ENCODE results near the gene GUCY1A2. TPM values are rescaled to one million over a fixed set of nuclear protein-coding genes. Genes with fewer than 3 reads are reported as not detected.

The GUCY1A2 gene
- total RNA-seq, 4 donors from 2014 or later, result 0.19 to 2.1 (median 0.86) TPM

GRCh38 chr11:106872246-106872645, 146.0 kb downstream of the GUCY1A2 start:
- H3K36me3 ChIP-seq, result no peaks in the 10 kb centered on the region
- no peak overlapping the region for H3K27ac ChIP-seq
- DNase-seq, result no peak
- H3K4me3 ChIP-seq, result no peak overlapping the region
- no peaks in the 10 kb centered on the region for H3K27me3 ChIP-seq
- no peaks in the 10 kb centered on the region for H3K4me1 ChIP-seq
- H3K9me3 ChIP-seq, result no peaks in the 10 kb centered on the region
- TF ChIP-seq CTCF (IDR thresholded peaks at IDR 0.05) (no peak), POLR2A (IDR thresholded peaks at IDR 0.05) (no peak)
- intact Hi-C loops (cut with DNase I), result no loop called here

GRCh38 chr11:106858200-106858599, 160.1 kb downstream of the GUCY1A2 start:
- no peak for DNase-seq

GRCh38 chr11:106856566-106856965, 161.7 kb downstream of the GUCY1A2 start:
- Histone ChIP-seq H3K27ac (no peak overlapping the region), H3K36me3 (no peaks in the 10 kb centered on the region), H3K4me3 (no peak overlapping the region), H3K4me1 (no peaks in the 10 kb centered on the region), H3K9me3 (no peaks in the 10 kb centered on the region), H3K27me3 (no peaks in the 10 kb centered on the region)
- WGBS, 2 donors, result 57 to 60% methylated on average over 3 of the region's 3 CpGs
- no peak for DNase-seq
- TF ChIP-seq CTCF (IDR thresholded peaks at IDR 0.05) (no peak), POLR2A (IDR thresholded peaks at IDR 0.05) (no peak)
- intact Hi-C loops (cut with DNase I), result no loop called here

More at GRCh38 chr11:106858200-106858599, 160.1 kb downstream of the GUCY1A2 start:
- H3K36me3 ChIP-seq, result no peaks in the 10 kb centered on the region
- no peaks in the 10 kb centered on the region for H3K4me1 ChIP-seq
- no peak for TF ChIP-seq CTCF (IDR thresholded peaks at IDR 0.05)
- no peak for TF ChIP-seq POLR2A (IDR thresholded peaks at IDR 0.05)
- H3K4me3 ChIP-seq, result no peak overlapping the region
- H3K9me3 ChIP-seq, result no peaks in the 10 kb centered on the region
- intact Hi-C loops (cut with DNase I), result no loop called here
- no peaks in the 10 kb centered on the region for H3K27me3 ChIP-seq
- H3K27ac ChIP-seq, result no peak overlapping the region

GRCh38 chr11:106854429-106854828, 163.8 kb downstream of the GUCY1A2 start:
- H3K4me3 ChIP-seq, result no peak overlapping the region
- 91 to 94% methylated on average over 7 of the region's 7 CpGs for WGBS, 2 donors
- H3K27me3 ChIP-seq, result no peaks in the 10 kb centered on the region
- H3K36me3 ChIP-seq, result no peaks in the 10 kb centered on the region
- no peak for TF ChIP-seq CTCF (IDR thresholded peaks at IDR 0.05)
- no peak for TF ChIP-seq POLR2A (IDR thresholded peaks at IDR 0.05)
- H3K27ac ChIP-seq, result no peak overlapping the region
- intact Hi-C loops (cut with DNase I), result no loop called here
- no peaks in the 10 kb centered on the region for H3K9me3 ChIP-seq
- no peak for DNase-seq
- no peaks in the 10 kb centered on the region for H3K4me1 ChIP-seq

- H3K27me3 ChIP-seq, result no peaks in the 10 kb centered on the region
- no peaks in the 10 kb centered on the region for H3K36me3 ChIP-seq
- TF ChIP-seq POLR2A (IDR thresholded peaks at IDR 0.05) (no peak), CTCF (IDR thresholded peaks at IDR 0.05) (no peak)
- intact Hi-C loops (cut with DNase I), result no loop called here
- no peak for DNase-seq
- H3K4me3 ChIP-seq, result no peak overlapping the region
- 57% methylated on average over 1 of the region's 1 CpG; no CpG with 5 or more reads in 1 of the 2 donors for WGBS, 2 donors
- H3K4me1 ChIP-seq, result no peaks in the 10 kb centered on the region
- H3K27ac ChIP-seq, result no peak overlapping the region
- no peaks in the 10 kb centered on the region for H3K9me3 ChIP-seq
Observed at GRCh38 chr11:106853850-106854401, 164.3 kb downstream of the GUCY1A2 start.
